NB4 (cell line): ENCODE data around the gene FAM111A.

Source experiments
- CTCF ChIP-seq: IDR thresholded peaks from one replicate; pipeline ENCODE4 v1.5.1; 2012; ENCODE audit warnings: low read depth, low read length
- MAX ChIP-seq: IDR thresholded peaks from 2 replicates; pipeline ENCODE4 v1.6.1; 2011; ENCODE audit warnings: low read depth, low read length
- MYC ChIP-seq: IDR thresholded peaks from 2 replicates; pipeline ENCODE4 v1.6.1; 2011; ENCODE audit warnings: low read depth, low read length
- POLR2A ChIP-seq: IDR thresholded peaks from 2 replicates; pipeline ENCODE4 v1.6.1; 2011; ENCODE audit warnings: mild to moderate bottlenecking; ENCODE audit not compliant: insufficient read length; ENCODE audit errors: extremely low read depth

- TF ChIP-seq CTCF (no peak), POLR2A (no peak), MYC (no peak), MAX (no peak)
Measured at GRCh38 chr11:59173080-59173963, 30.7 kb downstream of the FAM111A start.
